GM23248 (cell line): ENCODE data around the gene ARTN. TPM values are rescaled to one million over a fixed set of nuclear protein-coding genes. Genes with fewer than 3 reads are reported as not detected.

Source experiments
- DNase-seq: peaks from one replicate; pipeline ENCODE4 v3.0.0-alpha.2; 2015
- H2AFZ ChIP-seq: fragments of 200-600 bp; sonication (generic); 2 replicates; pipeline ENCODE4 v1.6.1; 2016; ENCODE audit warnings: antibody characterized with exemption
- H3F3A ChIP-seq: fragments of 200-600 bp; sonication (generic); 2 replicates; pipeline ENCODE4 v1.6.1; 2016; ENCODE audit warnings: mild to moderate bottlenecking, antibody characterized with exemption, mixed run types; ENCODE audit not compliant: insufficient read depth
- H3K27ac ChIP-seq: fragments of 200-600 bp; sonication (generic); 2 replicates; pipeline ENCODE4 v1.5.1; 2016; ENCODE audit warnings: mild to moderate bottlenecking
- H3K27me3 ChIP-seq: fragments of 200-600 bp; sonication (generic); replicated peaks from 2 replicates; pipeline ENCODE4 v1.6.1; 2016; ENCODE audit warnings: mild to moderate bottlenecking; ENCODE audit not compliant: insufficient read depth
- H3K36me3 ChIP-seq: fragments of 200-600 bp; sonication (generic); 2 replicates; pipeline ENCODE4 v1.6.1; 2016; ENCODE audit warnings: low read depth, mild to moderate bottlenecking
- H3K4me1 ChIP-seq: fragments of 200-600 bp; sonication (generic); 2 replicates; pipeline ENCODE4 v1.6.1; 2016; ENCODE audit warnings: mild to moderate bottlenecking; ENCODE audit not compliant: insufficient read depth
- H3K4me2 ChIP-seq: fragments of 200-600 bp; sonication (generic); one replicate; pipeline ENCODE4 v1.6.1; 2016; ENCODE audit warnings: mild to moderate bottlenecking; ENCODE audit not compliant: unreplicated experiment
- H3K4me3 ChIP-seq: fragments of 200-600 bp; sonication (generic); 2 replicates; pipeline ENCODE4 v1.5.1; 2016; ENCODE audit warnings: mild to moderate bottlenecking
- H3K79me2 ChIP-seq: fragments of 200-600 bp; sonication (generic); 2 replicates; pipeline ENCODE4 v1.6.1; 2016; ENCODE audit warnings: mild to moderate bottlenecking; ENCODE audit not compliant: insufficient read depth
- H3K9ac ChIP-seq: fragments of 200-600 bp; sonication (generic); 2 replicates; pipeline ENCODE4 v1.6.1; 2016; ENCODE audit warnings: mild to moderate bottlenecking
- H3K9me2 ChIP-seq: fragments of 200-600 bp; sonication (generic); 2 replicates; pipeline ENCODE4 v1.6.1; 2016; ENCODE audit warnings: mixed run types, mild to moderate bottlenecking, moderate library complexity; ENCODE audit not compliant: insufficient read depth
- H3K9me3 ChIP-seq: fragments of 200-600 bp; sonication (generic); one replicate; pipeline ENCODE4 v1.6.1; 2017; ENCODE audit warnings: low read depth
- H4K20me1 ChIP-seq: fragments of 200-600 bp; sonication (generic); 2 replicates; pipeline ENCODE4 v1.6.0; 2016; ENCODE audit not compliant: insufficient read depth
- EZH2 ChIP-seq: fragments of 200-600 bp; sonication (generic); IDR thresholded peaks from 2 replicates; pipeline ENCODE4 v1.6.1; 2018; ENCODE audit warnings: antibody characterized with exemption, mild to moderate bottlenecking; ENCODE audit not compliant: insufficient read depth, poor library complexity, severe bottlenecking
- EZH2phosphoT487 ChIP-seq: fragments of 200-600 bp; sonication (generic); IDR thresholded peaks from 2 replicates; pipeline ENCODE4 v1.6.1; 2018; ENCODE audit warnings: antibody characterized with exemption, moderate library complexity, mild to moderate bottlenecking, low read depth; ENCODE audit not compliant: insufficient read depth
- WGBS, 2 experiments: methylation state at CpG; one replicate each; pipeline ENCODE4 v1.1.6; 2015 to 2017; ENCODE audit warnings: low lambda C conversion rate in 2 of 2, low coverage in 1 of 2; ENCODE audit errors: missing lambda C conversion rate in 2 of 2; 5-methylcytosine and 5-hydroxymethylcytosine counted together
- in situ Hi-C: fragments of 300-500 bp; cut with MboI; formaldehyde crosslinking; loops from 2 replicates; pipeline ENCODE4 v1.15.0; 2020
- polyA plus RNA-seq: library from polyadenylated mRNA; unstranded; fragments of >200 nt; fragmentation: Nextera tagmentation; extraction: Ambion mirVana; gene quantifications from 2 replicates; pipeline ENCODE4 v1.2.1, GENCODE V29; 2016
- total RNA-seq: library from RNA; depleted of rRNA; stranded (reverse); fragments of >200 nt; shearing (Covaris generic); gene quantifications from 2 replicates; pipeline ENCODE4 v1.2.3, GENCODE V29; 2014

Gene ARTN
- total and polyA plus RNA-seq, 2 experiments from 2014 or later: 0.11 TPM; not detected in 1

DNA sequence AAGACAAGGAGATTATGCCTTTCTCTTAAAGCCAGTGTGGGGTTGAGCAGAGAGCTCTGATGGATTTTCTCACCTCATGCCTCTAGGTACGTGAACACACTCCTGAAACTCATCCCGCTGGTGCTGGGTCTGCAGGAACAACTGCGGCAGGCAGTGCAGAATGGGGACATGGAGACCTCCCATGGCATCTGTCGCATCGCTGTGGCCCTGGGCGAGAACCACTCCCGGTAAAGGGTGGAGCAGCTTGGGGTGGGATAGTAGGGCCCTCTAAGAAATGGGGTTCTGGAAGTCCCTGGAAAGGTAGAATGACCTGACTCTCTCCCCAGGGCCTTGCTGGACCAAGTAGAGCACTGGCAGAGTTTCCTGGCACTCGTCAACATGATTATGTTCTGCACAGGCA lies 22.6 kb downstream of the ARTN start:
- Histone ChIP-seq H3F3A (no peaks in the 10 kb centered on the region), H3K9me3 (no peaks in the 10 kb centered on the region), H3K27me3 (no peaks in the 10 kb centered on the region), H3K4me1 (no peaks in the 10 kb centered on the region), H4K20me1 (0 out of 2 replicates have a peak, but pooled peaks cover 6% of the 10 kb centered on the region), H3K27ac (no peak overlapping the region), H3K4me3 (no peak overlapping the region), H2AFZ (no peak overlapping the region), H3K9ac (no peak overlapping the region), H3K9me2 (no peaks in the 10 kb centered on the region), H3K36me3 (peaks cover 5% of the 10 kb centered on the region; the same call in 1 of the 2 replicates), H3K4me2 (no peak overlapping the region), H3K79me2 (peaks cover 32% of the 10 kb centered on the region)
- no peak for DNase-seq
- TF ChIP-seq EZH2phosphoT487: no peak
- TF ChIP-seq EZH2: no peak
- in situ Hi-C loops: no loop called here
- WGBS, 2 experiments: 96 to 98% methylated on average over 8 of the region's 8 CpGs

DNA sequence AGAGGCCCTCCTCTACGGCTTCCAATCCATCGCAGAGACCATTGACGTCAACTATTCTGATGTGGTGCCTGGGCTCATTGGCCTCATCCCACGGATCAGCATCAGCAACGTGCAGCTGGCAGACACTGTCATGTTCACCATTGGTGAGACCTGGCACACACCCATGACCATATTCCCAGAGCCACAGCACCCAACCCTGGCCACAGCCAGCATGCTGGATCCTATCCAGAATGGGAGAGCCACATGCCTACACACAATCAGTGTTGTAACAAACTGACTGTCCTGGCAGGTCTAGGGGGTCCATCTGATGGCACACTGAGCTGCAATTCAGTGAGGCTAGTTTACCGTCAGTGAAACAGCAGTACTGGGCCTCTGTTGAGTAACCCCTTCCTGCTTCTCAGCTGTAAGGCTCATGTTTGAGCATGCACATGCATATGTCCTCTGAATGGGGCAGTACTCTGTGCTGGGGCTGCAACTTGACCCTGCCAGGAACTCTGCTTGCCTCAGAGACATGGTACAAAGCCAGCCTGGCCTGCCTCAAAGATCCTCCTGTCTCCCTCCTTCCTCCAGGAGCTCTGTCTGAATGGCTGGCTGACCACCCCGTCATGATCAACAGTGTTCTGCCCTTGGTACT lies 23.9 kb downstream of the ARTN start:
- no peak for DNase-seq
- Histone ChIP-seq H3K9me2 (no peaks in the 10 kb centered on the region), H4K20me1 (0 out of 2 replicates have a peak, but pooled peaks cover 6% of the 10 kb centered on the region), H3F3A (no peaks in the 10 kb centered on the region), H3K9ac (no peak overlapping the region), H3K27ac (no peak overlapping the region), H2AFZ (no peak overlapping the region), H3K36me3 (peaks cover 5% of the 10 kb centered on the region; the same call in 1 of the 2 replicates), H3K4me2 (no peak overlapping the region), H3K79me2 (peaks cover 19% of the 10 kb centered on the region), H3K4me1 (no peaks in the 10 kb centered on the region), H3K9me3 (no peaks in the 10 kb centered on the region), H3K27me3 (no peaks in the 10 kb centered on the region), H3K4me3 (no peak overlapping the region)
- 88% methylated on average over 7 of the region's 7 CpGs for WGBS, 2 experiments
- TF ChIP-seq EZH2 (no peak), EZH2phosphoT487 (no peak)
- in situ Hi-C loops: no loop called here

DNA sequence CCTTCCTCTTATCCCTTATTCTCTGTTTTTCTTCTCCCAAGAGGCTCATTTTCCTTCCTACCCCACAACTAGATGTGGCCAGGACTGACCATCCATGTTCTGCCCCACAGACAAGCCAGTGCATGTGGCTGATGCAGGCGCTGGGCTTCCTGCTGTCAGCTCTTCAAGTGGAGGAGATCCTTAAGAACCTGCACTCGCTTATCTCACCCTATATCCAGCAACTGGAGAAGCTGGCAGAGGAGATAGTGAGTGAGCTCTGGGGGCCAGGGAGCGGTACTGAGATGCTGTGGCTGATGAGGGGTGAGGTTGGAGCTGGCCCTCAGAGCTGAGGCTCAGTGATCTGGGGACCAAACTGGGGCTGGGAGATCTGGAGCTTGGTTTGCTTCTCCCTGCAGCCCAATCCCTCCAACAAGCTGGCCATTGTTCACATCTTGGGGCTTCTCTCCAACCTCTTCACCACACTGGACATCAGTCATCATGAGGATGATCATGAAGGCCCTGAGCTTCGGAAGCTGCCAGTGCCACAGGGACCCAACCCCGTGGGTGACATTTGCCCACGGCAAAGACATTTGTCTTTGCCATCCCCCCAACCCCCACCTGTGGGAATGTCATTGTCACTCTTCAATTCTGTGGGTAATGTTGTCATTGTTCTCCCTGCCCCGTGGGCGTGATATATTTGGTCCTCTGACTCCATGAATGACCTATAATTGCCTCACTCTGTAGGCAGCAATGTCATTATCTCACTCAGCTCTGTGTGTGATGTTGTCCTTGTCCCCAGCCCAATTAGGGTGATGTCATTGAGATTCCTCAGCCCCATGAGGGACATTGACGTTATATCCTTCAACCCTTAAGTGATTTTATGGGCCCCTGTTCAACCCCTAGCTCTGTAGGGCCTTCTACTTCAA lies 25.0 kb downstream of the ARTN start:
- WGBS, 2 experiments: 88 to 91% methylated on average over 9 of the region's 9 CpGs
- H3K9ac ChIP-seq: no peak overlapping the region
- H4K20me1 ChIP-seq: 0 out of 2 replicates have a peak, but pooled peaks cover 6% of the 10 kb centered on the region
- H3K4me1 ChIP-seq: no peaks in the 10 kb centered on the region
- no peak for DNase-seq
- in situ Hi-C loops: no loop called here
- no peaks in the 10 kb centered on the region for H3K9me3 ChIP-seq
- H3K4me3 ChIP-seq: no peak overlapping the region
- H3K27me3 ChIP-seq: no peaks in the 10 kb centered on the region
- H3K4me2 ChIP-seq: no peak overlapping the region
- H3K79me2 ChIP-seq: peaks cover 8% of the 10 kb centered on the region
- H3K36me3 ChIP-seq: peaks cover 5% of the 10 kb centered on the region; the same call in 1 of the 2 replicates
- no peak overlapping the region for H2AFZ ChIP-seq
- TF ChIP-seq EZH2phosphoT487 (no peak), EZH2 (no peak)
- no peak overlapping the region for H3K27ac ChIP-seq
- H3K9me2 ChIP-seq: no peaks in the 10 kb centered on the region
- no peaks in the 10 kb centered on the region for H3F3A ChIP-seq

DNA sequence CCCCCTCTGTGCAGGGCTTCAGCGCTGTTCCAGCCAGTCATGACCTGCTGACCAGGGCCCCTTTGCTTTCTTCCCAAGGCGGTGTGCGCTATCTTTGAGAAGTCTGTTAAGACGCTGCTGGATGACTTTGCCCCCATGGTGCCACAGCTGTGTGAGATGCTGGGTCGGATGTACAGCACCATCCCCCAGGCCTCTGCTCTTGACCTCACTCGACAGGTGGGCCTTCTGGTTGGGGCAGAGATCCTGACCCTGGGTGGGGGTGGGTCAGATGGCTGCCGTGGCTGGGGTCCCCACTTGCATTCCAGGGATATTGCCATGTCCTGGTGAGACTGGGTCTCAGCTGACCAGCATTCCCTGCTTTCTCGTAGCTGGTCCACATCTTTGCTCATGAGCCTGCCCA lies 27.2 kb downstream of the ARTN start:
- H3K36me3 ChIP-seq: peaks cover 5% of the 10 kb centered on the region; the same call in 1 of the 2 replicates
- no peaks in the 10 kb centered on the region for H3F3A ChIP-seq
- 93 to 95% methylated on average over 7 to 8 of the region's 8 CpGs for WGBS, 2 experiments
- no peak for DNase-seq
- H3K4me2 ChIP-seq: no peak overlapping the region
- H3K27me3 ChIP-seq: no peaks in the 10 kb centered on the region
- TF ChIP-seq EZH2phosphoT487 (no peak), EZH2 (no peak)
- no peak overlapping the region for H3K9ac ChIP-seq
- H3K4me1 ChIP-seq: no peaks in the 10 kb centered on the region
- 0 out of 2 replicates have a peak, but pooled peaks cover 2% of the 10 kb centered on the region for H4K20me1 ChIP-seq
- no peaks in the 10 kb centered on the region for H3K9me3 ChIP-seq
- in situ Hi-C loops: no loop called here
- H3K4me3 ChIP-seq: no peak overlapping the region
- H3K27ac ChIP-seq: no peak overlapping the region
- H2AFZ ChIP-seq: no peak overlapping the region
- no peaks in the 10 kb centered on the region for H3K79me2 ChIP-seq
- no peaks in the 10 kb centered on the region for H3K9me2 ChIP-seq
